GM18951 (cell line): ENCODE data around the gene LDLRAD2.

ENCODE experiments used
- POLR2A ChIP-seq: IDR thresholded peaks from 4 replicates; pipeline ENCODE4 v1.6.1; 2011; ENCODE audit warnings: mild to moderate bottlenecking; ENCODE audit not compliant: insufficient read length, insufficient read depth; ENCODE audit errors: extremely low read depth
- in situ Hi-C: fragments of 300-500 bp; cut with MboI; formaldehyde crosslinking; loops from one replicate; pipeline ENCODE4 v1.12.0; 2022; ENCODE audit warnings: low sequenced_read_pairs, mixed read lengths, inconsistent platforms; ENCODE audit not compliant: unreplicated experiment

LDLRAD2 gene

GRCh38 chr1:21873174-21873573, 61.1 kb downstream of the LDLRAD2 start:
- no peak for TF ChIP-seq POLR2A

GRCh38 chr1:21873761-21874160, 61.7 kb downstream of the LDLRAD2 start:
- no peak for TF ChIP-seq POLR2A
- in situ Hi-C loops, result no loop called here

More at GRCh38 chr1:21873174-21873573, 61.1 kb downstream of the LDLRAD2 start:
- in situ Hi-C loops, result no loop called here

- no peak for TF ChIP-seq POLR2A
- in situ Hi-C loops, result no loop called here
These were observed 62.3 kb downstream of the LDLRAD2 start for GRCh38 chr1:21874328-21874727.
